Rectal smooth muscle tissue (tissue), 1 donor: ENCODE data around the gene ODF2.
"Not testable (repeated sequence)": the region's sequence is repeated elsewhere in the genome, so short reads cannot be mapped to it uniquely, and the experiment has no call there.

Experiments used
- H3K27ac ChIP-seq: one replicate; pipeline ENCODE4 v1.7.0; 2013; ENCODE audit warnings: low read depth, low read length, inconsistent platforms
- H3K27me3 ChIP-seq: one replicate; pipeline ENCODE4 v1.7.0; 2013; ENCODE audit warnings: low read length; ENCODE audit not compliant: control insufficient read depth, insufficient read depth
- H3K36me3 ChIP-seq: one replicate; pipeline ENCODE4 v1.7.0; 2013; ENCODE audit warnings: low read length; ENCODE audit not compliant: control insufficient read depth, insufficient read depth
- H3K4me1 ChIP-seq: one replicate; pipeline ENCODE4 v1.7.0; 2013; ENCODE audit warnings: low read length; ENCODE audit not compliant: control insufficient read depth, insufficient read depth
- H3K4me3 ChIP-seq: one replicate; pipeline ENCODE4 v1.7.0; 2013; ENCODE audit warnings: low read length
- H3K9ac ChIP-seq: one replicate; pipeline ENCODE4 v1.7.0; 2013; ENCODE audit warnings: low read length

ODF2 gene

GRCh38 chr9:128419061-128419925 is 36.5 kb upstream of the ODF2 start:
- Histone ChIP-seq H3K27ac (no peak overlapping the region), H3K36me3 (no peaks in the 10 kb centered on the region), H3K27me3 (peaks cover 10% of the 10 kb centered on the region), H3K4me1 (peaks cover 14% of the 10 kb centered on the region), H3K4me3 (peak overlapping the region; percentile 80), H3K9ac (peak overlapping the region; percentile 4)

- H3K27me3 ChIP-seq, result peaks cover 10% of the 10 kb centered on the region
- peak overlapping the region; percentile 80 for H3K4me3 ChIP-seq
- H3K36me3 ChIP-seq, result no peaks in the 10 kb centered on the region
- peak overlapping the region; percentile 55 for H3K27ac ChIP-seq
- peaks cover 14% of the 10 kb centered on the region for H3K4me1 ChIP-seq
- peak overlapping the region; percentile 40 for H3K9ac ChIP-seq
Measured at GRCh38 chr9:128420060-128420650, 35.7 kb upstream of the ODF2 start.

- Histone ChIP-seq H3K36me3 (no peaks in the 10 kb centered on the region), H3K9ac (peak within 1 kb of the TSS; percentile 40), H3K27ac (peak within 1 kb of the TSS; percentile 55), H3K4me1 (peaks cover 14% of the 10 kb centered on the region), H3K27me3 (peaks cover 10% of the 10 kb centered on the region), H3K4me3 (peak within 1 kb of the TSS; percentile 80)
Measured at GRCh38 chr9:128420651-128421481, 34.9 kb upstream of the ODF2 start, which contains the start of gene CERCAM. TSS of gene CERCAM (plus strand) at chr9:128420857. CDS start at chr9:128420878, 21 bp downstream.

- Histone ChIP-seq H3K4me1 (peaks cover 14% of the 10 kb centered on the region), H3K9ac (no peak overlapping the region), H3K27ac (peak overlapping the region; percentile 14), H3K4me3 (peak overlapping the region; percentile 80), H3K27me3 (peaks cover 10% of the 10 kb centered on the region), H3K36me3 (no peaks in the 10 kb centered on the region)
Measured at GRCh38 chr9:128421482-128421996, 34.3 kb upstream of the ODF2 start.

GRCh38 chr9:128422022-128422782 is 33.6 kb upstream of the ODF2 start:
- H3K36me3 ChIP-seq, H3K9ac ChIP-seq, H3K27ac ChIP-seq, H3K4me3 ChIP-seq: not testable (repeated sequence)
- Histone ChIP-seq H3K27me3 (peaks cover 10% of the 10 kb centered on the region), H3K4me1 (peaks cover 14% of the 10 kb centered on the region)

GRCh38 chr9:128422783-128423150 is 33.0 kb upstream of the ODF2 start:
- peaks cover 14% of the 10 kb centered on the region for H3K4me1 ChIP-seq
- H3K27ac ChIP-seq, result no peak overlapping the region
- no peak overlapping the region for H3K9ac ChIP-seq
- no peaks in the 10 kb centered on the region for H3K36me3 ChIP-seq
- peaks cover 10% of the 10 kb centered on the region for H3K27me3 ChIP-seq
- H3K4me3 ChIP-seq, result no peak overlapping the region

- not testable (repeated sequence) for H3K27ac ChIP-seq, H3K9ac ChIP-seq, H3K4me3 ChIP-seq, H3K36me3 ChIP-seq
- peaks cover 10% of the 10 kb centered on the region for H3K27me3 ChIP-seq
- H3K4me1 ChIP-seq, result peaks cover 14% of the 10 kb centered on the region
Measured at GRCh38 chr9:128423356-128423755, 32.5 kb upstream of the ODF2 start.

- Histone ChIP-seq H3K27ac (no peak overlapping the region), H3K4me1 (peaks cover 9% of the 10 kb centered on the region), H3K9ac (no peak overlapping the region), H3K4me3 (no peak overlapping the region), H3K36me3 (no peaks in the 10 kb centered on the region), H3K27me3 (peaks cover 4% of the 10 kb centered on the region)
Measured at GRCh38 chr9:128424268-128424780, 31.5 kb upstream of the ODF2 start.

GRCh38 chr9:128428644-128429512 is 26.9 kb upstream of the ODF2 start:
- Histone ChIP-seq H3K4me1 (no peaks in the 10 kb centered on the region), H3K36me3 (no peaks in the 10 kb centered on the region), H3K9ac (no peak overlapping the region), H3K4me3 (no peak overlapping the region), H3K27me3 (no peaks in the 10 kb centered on the region), H3K27ac (no peak overlapping the region)

- Histone ChIP-seq H3K4me3 (no peak overlapping the region), H3K36me3 (no peaks in the 10 kb centered on the region), H3K4me1 (no peaks in the 10 kb centered on the region), H3K9ac (no peak overlapping the region), H3K27me3 (no peaks in the 10 kb centered on the region), H3K27ac (no peak overlapping the region)
Measured at GRCh38 chr9:128429513-128430086, 26.2 kb upstream of the ODF2 start.
